GM12801 (cell line): ENCODE data around the gene DFFB.

Source experiments
- CTCF ChIP-seq: IDR thresholded peaks from one replicate; pipeline ENCODE4 v1.5.1; 2011; ENCODE audit warnings: control low read depth; ENCODE audit not compliant: insufficient read length; ENCODE audit errors: extremely low read depth

DFFB gene

GRCh38 chr1:3816331-3817137 lies 40.7 kb upstream of the DFFB start:
- TF ChIP-seq CTCF = no peak

- no peak for TF ChIP-seq CTCF
Measured at GRCh38 chr1:3817138-3817740, 40.0 kb upstream of the DFFB start.

GRCh38 chr1:3817821-3818597 lies 39.3 kb upstream of the DFFB start:
- TF ChIP-seq CTCF = no peak

GRCh38 chr1:3819771-3820200 lies 37.5 kb upstream of the DFFB start:
- no peak for TF ChIP-seq CTCF

- TF ChIP-seq CTCF = no peak
Measured at GRCh38 chr1:3820316-3820715, 37.0 kb upstream of the DFFB start.

GRCh38 chr1:3821004-3821403 lies 36.3 kb upstream of the DFFB start:
- no peak for TF ChIP-seq CTCF

GRCh38 chr1:3821447-3821846 lies 35.8 kb upstream of the DFFB start:
- no peak for TF ChIP-seq CTCF
